ENCODE results near the gene CRTC3.

CRTC3 gene

GRCh38 chr15:90529371-90530249 is at the start of gene CRTC3:
TSS of gene CRTC3 (plus strand) at chr15:90529923. CDS start at chr15:90530072, 149 bp downstream.
- 0 out of 2 replicates have a peak, but pooled peaks have one; percentile 20 for TF ChIP-seq CTCF (IDR thresholded peaks at IDR 0.05; ENCODE audit: low read depth, low read length)
- Histone ChIP-seq H3K27me3 (ENCODE audit: insufficient read depth, low read depth, severe bottlenecking) (no peaks in the 10 kb centered on the region), H3K9me3 (ENCODE audit: severe bottlenecking) (no peaks in the 10 kb centered on the region), H3K4me3 (ENCODE audit: low read depth, low read length) (peak within 1 kb of the TSS; percentile 82), H3K27ac (peak within 1 kb of the TSS; percentile 84), H3K36me3 (no peaks in the 10 kb centered on the region)
- peak; percentile 44 for DNase-seq

GRCh38 chr15:90481023-90481422 is 48.7 kb upstream of the CRTC3 start:
- no peaks in the 10 kb centered on the region for H3K9me3 ChIP-seq (ENCODE audit: severe bottlenecking)
- TF ChIP-seq CTCF (IDR thresholded peaks at IDR 0.05; ENCODE audit: low read depth, low read length) = no peak
- peaks cover 35% of the 10 kb centered on the region for H3K36me3 ChIP-seq
- H3K4me3 ChIP-seq (ENCODE audit: low read depth, low read length) = no peak overlapping the region
- H3K27ac ChIP-seq = no peak overlapping the region
- DNase-seq = no peak
- no peaks in the 10 kb centered on the region for H3K27me3 ChIP-seq (ENCODE audit: insufficient read depth, low read depth, severe bottlenecking)

- DNase-seq = peak; percentile 27
- Histone ChIP-seq H3K9me3 (ENCODE audit: severe bottlenecking) (no peaks in the 10 kb centered on the region), H3K27me3 (ENCODE audit: insufficient read depth, low read depth, severe bottlenecking) (no peaks in the 10 kb centered on the region), H3K27ac (no peak overlapping the region), H3K4me3 (ENCODE audit: low read depth, low read length) (no peak overlapping the region), H3K36me3 (peaks cover 45% of the 10 kb centered on the region)
- peak; percentile 69 for TF ChIP-seq CTCF (IDR thresholded peaks at IDR 0.05; ENCODE audit: low read depth, low read length)
Observed at GRCh38 chr15:90482124-90483011, 47.4 kb upstream of the CRTC3 start.

- no peak overlapping the region for H3K27ac ChIP-seq
- TF ChIP-seq CTCF (IDR thresholded peaks at IDR 0.05; ENCODE audit: low read depth, low read length) = no peak
- H3K27me3 ChIP-seq (ENCODE audit: insufficient read depth, low read depth, severe bottlenecking) = no peaks in the 10 kb centered on the region
Observed at GRCh38 chr15:90483012-90483307, 46.8 kb upstream of the CRTC3 start.

GRCh38 chr15:90483637-90484036 is 46.1 kb upstream of the CRTC3 start:
- Histone ChIP-seq H3K27me3 (ENCODE audit: insufficient read depth, low read depth, severe bottlenecking) (no peaks in the 10 kb centered on the region), H3K36me3 (peaks cover 43% of the 10 kb centered on the region), H3K4me3 (ENCODE audit: low read depth, low read length) (no peak overlapping the region), H3K9me3 (ENCODE audit: severe bottlenecking) (no peaks in the 10 kb centered on the region), H3K27ac (no peak overlapping the region)
- no peak for TF ChIP-seq CTCF (IDR thresholded peaks at IDR 0.05; ENCODE audit: low read depth, low read length)
- DNase-seq = no peak

More at GRCh38 chr15:90483012-90483307, 46.8 kb upstream of the CRTC3 start:
- peaks cover 49% of the 10 kb centered on the region for H3K36me3 ChIP-seq
- DNase-seq = no peak
- H3K9me3 ChIP-seq (ENCODE audit: severe bottlenecking) = no peaks in the 10 kb centered on the region
- no peak overlapping the region for H3K4me3 ChIP-seq (ENCODE audit: low read depth, low read length)

Measured in WERI-Rb-1 (cell line).